Natural killer cell (primary cell): Measurements from ENCODE around the gene HOXA7. TPM values are rescaled to one million over a fixed set of nuclear protein-coding genes. Genes with fewer than 3 reads are reported as not detected.

ENCODE experiments used
- ATAC-seq, 3 donors: fragments of 150-1000 bp in 2 of 3; fragments of 200-7000 bp in 1 of 3; cut with Tn5 transposase; 1 replicate in 1 of 3; 2 replicates in 2 of 3; pipeline ENCODE4 v1.10.0; 2021; ENCODE audit warnings: mild to moderate bottlenecking in 2 of 3, moderate library complexity in 2 of 3
- DNase-seq, 2 donors: peaks; one replicate each; pipeline versions ENCODE4 v3.0.0 to v3.0.0-alpha.2; 2013 to 2021; ENCODE audit warnings: mixed read lengths in 1 of 2
- H3K27ac ChIP-seq: one replicate; pipeline ENCODE4 v1.5.1; 2013; ENCODE audit warnings: mild to moderate bottlenecking, low read length
- H3K27me3 ChIP-seq: one replicate; pipeline ENCODE4 v1.6.1; 2013; ENCODE audit warnings: low read length; ENCODE audit not compliant: control insufficient read depth, insufficient read depth
- H3K36me3 ChIP-seq: one replicate; pipeline ENCODE4 v1.6.1; 2013; ENCODE audit warnings: low read length; ENCODE audit not compliant: control insufficient read depth, insufficient read depth
- H3K4me1 ChIP-seq: one replicate; pipeline ENCODE4 v1.6.1; 2013; ENCODE audit warnings: low read length; ENCODE audit not compliant: control insufficient read depth, insufficient read depth
- H3K4me3 ChIP-seq: one replicate; pipeline ENCODE4 v1.5.1; 2013; ENCODE audit warnings: low read length
- H3K9me3 ChIP-seq: one replicate; pipeline ENCODE4 v1.6.1; 2013; ENCODE audit warnings: low read length; ENCODE audit not compliant: control insufficient read depth, insufficient read depth
- H3K27ac Mint-ChIP-seq, 2 donors: one replicate each; pipeline ENCODE4 v1.8.0; 2022; ENCODE audit warnings: mild to moderate bottlenecking in 2 of 2, mixed read lengths in 2 of 2, moderate library complexity in 1 of 2
- H3K27me3 Mint-ChIP-seq, 2 donors: one replicate each; pipeline ENCODE4 v1.8.0; 2022; ENCODE audit warnings: low read depth in 2 of 2, mixed read lengths in 2 of 2
- H3K36me3 Mint-ChIP-seq: one replicate; pipeline ENCODE4 v1.8.0; 2022; ENCODE audit warnings: mixed read lengths
- H3K4me1 Mint-ChIP-seq, 2 donors: one replicate each; pipeline ENCODE4 v1.8.0; 2022; ENCODE audit warnings: mixed read lengths in 2 of 2
- H3K4me3 Mint-ChIP-seq: one replicate; pipeline ENCODE4 v1.8.0; 2022; ENCODE audit warnings: mild to moderate bottlenecking, moderate library complexity, mixed read lengths
- H3K9me3 Mint-ChIP-seq, 2 donors: one replicate each; pipeline ENCODE4 v1.8.0; 2022; ENCODE audit warnings: mixed read lengths in 2 of 2
- CTCF ChIP-seq: fragments of 200-600 bp; IDR thresholded peaks from one replicate; pipeline ENCODE4 v1.8.0; 2022; ENCODE audit warnings: antibody characterized with exemption
- WGBS: methylation state at CpG from one replicate; pipeline ENCODE4 v1.1.7; 2013; ENCODE audit warnings: missing lambda C conversion rate; ENCODE audit not compliant: insufficient coverage; 5-methylcytosine and 5-hydroxymethylcytosine counted together
- intact Hi-C: fragments of 100-400 bp; cut with micrococcal nuclease; formaldehyde crosslinking; loops from one replicate; pipeline ENCODE4 v1.14.2; 2022
- total RNA-seq, 4 donors: library from RNA; stranded (reverse); fragments of 120-200 nt in 1 of 4; gene quantifications; one replicate each; pipeline versions ENCODE4 v1.2.3 to v1.2.4, GENCODE V29; 2013 to 2022

The HOXA7 gene
- total RNA-seq, 3 donors from 2014 or later (not counting 1 experiment from before 2014, with no cell fraction given), result not detected

GRCh38 chr7:27121684-27122076 is 34.8 kb downstream of the HOXA7 start:
- WGBS, result 96% methylated on average over 7 of the region's 7 CpGs

GRCh38 chr7:27119412-27119911 is 37.0 kb downstream of the HOXA7 start:
- intact Hi-C loops, result no loop called here
- H3K9me3 Mint-ChIP-seq, result no peaks in the 10 kb centered on the region
- Histone ChIP-seq H3K4me3 (no peak overlapping the region), H3K36me3 (no peaks in the 10 kb centered on the region), H3K4me1 (no peaks in the 10 kb centered on the region), H3K9me3 (no peaks in the 10 kb centered on the region), H3K27ac (no peak overlapping the region), H3K27me3 (no peaks in the 10 kb centered on the region)
- WGBS, result 70% methylated on average over 1 of the region's 1 CpG
- H3K27ac Mint-ChIP-seq, result no peak overlapping the region
- no peaks in the 10 kb centered on the region for H3K4me1 Mint-ChIP-seq
- peaks cover 0 to 9% of the 10 kb centered on the region in 2 donors for H3K27me3 Mint-ChIP-seq
- no peak for TF ChIP-seq CTCF
- DNase-seq (no peak), ATAC-seq (no peak)
- H3K4me3 Mint-ChIP-seq, result no peak overlapping the region
- no peaks in the 10 kb centered on the region for H3K36me3 Mint-ChIP-seq

More at GRCh38 chr7:27121684-27122076, 34.8 kb downstream of the HOXA7 start:
- H3K4me3 Mint-ChIP-seq, result no peak overlapping the region
- no peak for TF ChIP-seq CTCF
- intact Hi-C loops, result no loop called here
- H3K36me3 Mint-ChIP-seq, result no peaks in the 10 kb centered on the region
- Histone ChIP-seq H3K4me1 (no peaks in the 10 kb centered on the region), H3K9me3 (no peaks in the 10 kb centered on the region), H3K4me3 (no peak overlapping the region), H3K27me3 (no peaks in the 10 kb centered on the region), H3K36me3 (no peaks in the 10 kb centered on the region), H3K27ac (no peak overlapping the region)
- peaks cover 11 to 17% of the 10 kb centered on the region in 2 donors for H3K27me3 Mint-ChIP-seq
- no peaks in the 10 kb centered on the region for H3K9me3 Mint-ChIP-seq
- no peak overlapping the region for H3K27ac Mint-ChIP-seq
- ATAC-seq (no peak), DNase-seq (no peak)
- no peaks in the 10 kb centered on the region for H3K4me1 Mint-ChIP-seq

GRCh38 chr7:27118580-27118979 is 37.9 kb downstream of the HOXA7 start:
- TF ChIP-seq CTCF, result no peak
- Histone ChIP-seq H3K4me1 (no peaks in the 10 kb centered on the region), H3K27ac (no peak overlapping the region), H3K9me3 (no peaks in the 10 kb centered on the region), H3K27me3 (no peaks in the 10 kb centered on the region), H3K4me3 (no peak overlapping the region), H3K36me3 (no peaks in the 10 kb centered on the region)
- Mint-ChIP-seq H3K4me3 (no peak overlapping the region), H3K27ac (no peak overlapping the region), H3K27me3 (peaks cover 0 to 4% of the 10 kb centered on the region in 2 donors), H3K36me3 (no peaks in the 10 kb centered on the region), H3K4me1 (no peaks in the 10 kb centered on the region), H3K9me3 (no peaks in the 10 kb centered on the region)
- ATAC-seq, result no peak
- 87% methylated on average over 2 of the region's 3 CpGs for WGBS
- no peak for DNase-seq
- intact Hi-C loops, result no loop called here

- 91% methylated on average over 19 of the region's 19 CpGs for WGBS
- no peak overlapping the region for H3K27ac Mint-ChIP-seq
- no peaks in the 10 kb centered on the region for H3K27me3 ChIP-seq
- H3K27ac ChIP-seq, result no peak overlapping the region
- H3K36me3 ChIP-seq, result no peaks in the 10 kb centered on the region
- H3K4me1 Mint-ChIP-seq, result no peaks in the 10 kb centered on the region
- DNase-seq (no peak), ATAC-seq (no peak)
- no peaks in the 10 kb centered on the region for H3K4me1 ChIP-seq
- H3K4me3 ChIP-seq, result no peak overlapping the region
- no peaks in the 10 kb centered on the region for H3K9me3 ChIP-seq
- no peaks in the 10 kb centered on the region for H3K9me3 Mint-ChIP-seq
- no peak overlapping the region for H3K4me3 Mint-ChIP-seq
- peaks cover 0 to 4% of the 10 kb centered on the region in 2 donors for H3K27me3 Mint-ChIP-seq
- TF ChIP-seq CTCF, result no peak
- intact Hi-C loops, result no loop called here
- no peaks in the 10 kb centered on the region for H3K36me3 Mint-ChIP-seq
Observed at GRCh38 chr7:27117887-27118491, 38.5 kb downstream of the HOXA7 start.
